NCI-H1694 (cell line): ENCODE data around the gene TIMM9.
A peak's percentile ranks its signal among the peaks of the same experiment; 100 is the strongest.
"Not testable (repeated sequence)": the region's sequence is repeated elsewhere in the genome, so short reads cannot be mapped to it uniquely, and the experiment has no call there.

ENCODE experiments used
- DNase-seq: peaks from one replicate; lab custom pipeline; 2025; lab: John Stamatoyannopoulos, UW

Gene TIMM9

DNA sequence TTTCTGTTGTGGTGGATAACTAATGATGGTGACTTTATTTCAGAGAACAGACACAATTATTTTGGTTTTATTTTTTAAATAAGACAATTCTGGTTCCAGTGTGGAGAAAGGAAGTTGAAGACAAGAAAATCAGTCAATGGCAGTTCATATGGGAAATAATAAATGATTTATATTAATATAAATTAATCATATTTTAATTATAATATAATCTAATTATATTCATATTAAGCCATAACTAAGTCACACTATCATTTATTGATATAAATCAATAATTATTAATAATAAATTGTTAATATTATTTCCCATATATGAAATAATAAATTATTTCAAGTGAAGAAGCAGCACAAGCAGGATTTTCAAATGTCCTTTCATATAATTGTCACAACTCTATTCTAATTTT, 28.8 kb downstream of the TIMM9 start:
- no peak for DNase-seq

DNA sequence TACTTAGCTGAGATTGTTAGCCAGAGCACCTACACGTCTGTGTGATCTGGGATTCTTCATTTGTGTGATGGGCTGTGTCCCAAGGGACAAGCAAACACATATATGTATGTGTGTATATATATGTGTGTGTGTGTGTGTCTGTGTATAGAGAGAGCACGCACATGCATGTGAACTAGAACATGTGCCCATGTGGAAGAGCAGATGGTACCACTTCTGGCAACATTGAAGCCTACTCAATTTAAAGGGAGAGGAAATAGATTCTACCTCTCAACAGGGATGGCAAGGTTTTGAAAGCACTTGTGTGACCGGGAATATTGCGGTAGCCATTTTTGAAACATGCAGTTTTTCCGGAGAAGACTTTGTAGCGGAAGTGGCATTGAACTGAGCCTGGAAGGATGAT, 30.2 kb downstream of the TIMM9 start:
- DNase-seq = peak; percentile 6

DNA sequence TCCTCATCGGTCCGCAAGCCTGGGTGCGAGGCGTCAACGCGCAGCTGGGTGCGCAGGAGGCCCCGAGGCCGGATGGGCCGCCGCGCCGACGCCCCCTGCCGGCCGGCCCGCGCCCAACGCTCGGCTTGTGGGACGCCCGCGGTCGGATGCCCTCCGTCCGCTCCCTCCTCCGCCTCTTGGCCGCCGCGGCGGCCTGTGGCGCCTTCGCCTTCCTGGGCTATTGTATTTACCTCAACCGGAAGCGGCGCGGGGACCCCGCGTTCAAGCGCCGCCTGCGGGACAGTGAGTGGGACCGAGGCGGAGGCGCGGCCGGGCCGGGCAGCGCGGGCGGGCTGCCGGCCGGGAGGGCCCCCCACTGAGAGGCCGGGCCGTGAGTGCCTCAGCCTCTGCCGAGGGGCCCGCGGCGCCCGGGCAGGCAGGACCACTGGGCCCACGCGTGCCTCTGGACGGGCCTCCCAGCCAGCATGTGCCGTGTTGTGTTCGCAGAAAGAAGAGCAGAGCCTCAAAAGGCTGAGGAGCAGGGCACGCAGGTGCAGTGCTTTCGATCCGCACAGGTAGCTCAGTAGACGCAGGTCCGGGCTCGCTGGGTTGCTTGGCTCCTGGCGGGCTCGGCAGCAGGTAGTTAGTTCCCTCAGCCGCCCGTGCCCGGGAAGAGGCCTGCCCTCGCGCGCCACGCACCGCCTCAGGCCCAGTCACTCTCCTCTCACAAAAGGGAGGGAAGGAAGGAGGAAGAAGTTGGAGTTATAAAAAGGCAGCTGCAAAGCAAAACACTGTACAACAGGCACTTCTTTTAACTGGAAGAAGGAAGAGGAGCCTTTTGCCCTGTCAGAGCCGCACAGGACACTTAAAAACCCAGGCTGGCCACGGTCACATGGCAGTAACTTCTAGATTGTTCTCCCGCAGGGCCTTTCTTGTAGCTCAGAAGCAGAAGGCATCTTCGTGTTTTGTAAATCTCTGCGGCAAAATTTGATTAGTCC, 31.2 kb downstream of the TIMM9 start, which contains the start of gene TOMM20L:
TSS of gene TOMM20L (plus strand) at position 119 of the 977 bp plus-strand sequence. CDS start at position 147, 28 bp downstream.
- DNase-seq = no peak

DNA sequence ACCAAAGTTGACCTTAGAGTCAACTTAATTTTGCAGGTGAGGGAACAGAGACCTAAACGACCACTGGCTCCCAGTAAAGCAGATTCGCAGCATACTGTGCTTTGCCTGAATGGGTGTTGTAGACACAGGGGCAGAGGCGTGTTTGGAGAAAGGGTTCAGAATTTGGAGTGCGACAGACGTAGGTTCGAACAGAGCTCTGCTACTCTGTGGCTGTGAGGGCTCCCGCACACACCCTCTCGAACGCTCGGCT, 31.8 kb downstream of the TIMM9 start:
- DNase-seq = no peak

DNA sequence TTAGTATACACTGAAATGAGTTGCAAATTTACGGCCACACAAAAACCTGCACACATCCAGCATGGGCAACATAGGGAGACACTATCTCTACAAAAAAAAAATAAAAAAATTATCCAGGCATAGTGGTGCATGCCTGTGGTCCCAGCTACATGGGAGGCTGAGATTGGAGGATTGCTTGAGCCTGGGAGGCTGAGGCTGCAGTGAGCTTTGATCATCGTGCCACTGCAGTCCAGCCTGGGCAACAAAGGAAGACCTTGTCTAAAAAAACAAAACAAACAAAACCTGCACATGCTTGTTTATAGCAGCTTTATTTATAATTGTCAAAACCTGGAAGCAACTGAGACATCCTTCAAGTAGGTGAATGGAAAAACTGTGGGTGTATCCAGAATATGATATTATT, 36.5 kb downstream of the TIMM9 start:
- no peak for DNase-seq

DNA sequence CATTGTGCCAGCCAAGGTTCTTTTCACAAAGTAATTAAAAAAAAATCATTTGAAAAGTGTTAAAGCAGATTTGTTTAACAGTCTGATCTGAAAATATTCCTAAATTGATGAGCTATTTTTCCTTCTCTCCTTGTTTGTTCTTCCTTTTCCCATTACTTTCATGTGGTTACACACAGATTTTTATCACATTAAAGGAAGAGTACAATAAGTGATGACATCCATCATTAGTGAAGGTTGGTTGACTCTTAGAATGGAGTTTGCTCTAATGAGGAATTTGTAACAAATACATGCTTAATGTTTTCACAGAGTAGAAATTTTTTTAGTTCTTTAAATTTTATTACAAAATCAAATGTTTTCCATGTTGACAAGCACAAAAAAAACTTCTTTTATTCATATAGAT, 50.5 kb downstream of the TIMM9 start:
- DNase-seq = no peak

DNA sequence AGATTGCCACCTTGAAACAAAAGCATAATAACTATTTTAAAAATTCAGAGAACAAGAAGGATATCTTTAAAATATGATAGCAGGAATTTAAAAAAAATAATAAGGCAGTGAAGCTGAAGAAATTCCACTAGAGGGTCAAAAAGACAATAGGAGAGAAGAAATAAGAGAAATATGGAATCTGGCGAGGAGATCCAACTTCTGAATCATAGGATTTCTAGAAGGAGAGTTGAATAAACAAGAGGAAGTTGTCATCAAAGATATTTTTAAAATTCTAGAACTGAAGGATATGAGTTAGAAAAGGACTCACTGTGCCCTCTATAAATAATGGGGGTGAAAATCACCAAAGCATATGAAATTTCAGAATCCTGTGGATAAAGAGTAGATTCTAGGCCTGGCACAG, 58.4 kb downstream of the TIMM9 start:
- DNase-seq = no peak

DNA sequence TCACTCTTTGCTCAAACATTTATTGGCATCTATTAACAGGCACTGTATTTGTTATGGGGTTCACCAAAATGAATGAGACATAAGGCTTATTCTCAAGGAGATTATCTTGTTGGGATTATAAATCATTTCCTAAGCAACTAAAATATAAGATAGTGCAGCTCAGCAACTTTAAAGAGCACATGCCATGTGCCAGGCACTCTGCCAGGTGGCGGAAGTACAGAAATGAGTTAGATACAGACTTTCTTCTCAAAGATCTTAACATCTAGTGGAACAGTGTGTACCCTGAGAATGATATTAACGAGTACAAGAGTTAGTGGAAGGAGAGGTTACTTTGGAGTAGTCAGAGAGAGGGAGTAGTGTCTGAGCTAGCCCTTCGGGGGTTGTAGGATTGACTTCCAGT, 60.0 kb downstream of the TIMM9 start:
- no peak for DNase-seq

DNA sequence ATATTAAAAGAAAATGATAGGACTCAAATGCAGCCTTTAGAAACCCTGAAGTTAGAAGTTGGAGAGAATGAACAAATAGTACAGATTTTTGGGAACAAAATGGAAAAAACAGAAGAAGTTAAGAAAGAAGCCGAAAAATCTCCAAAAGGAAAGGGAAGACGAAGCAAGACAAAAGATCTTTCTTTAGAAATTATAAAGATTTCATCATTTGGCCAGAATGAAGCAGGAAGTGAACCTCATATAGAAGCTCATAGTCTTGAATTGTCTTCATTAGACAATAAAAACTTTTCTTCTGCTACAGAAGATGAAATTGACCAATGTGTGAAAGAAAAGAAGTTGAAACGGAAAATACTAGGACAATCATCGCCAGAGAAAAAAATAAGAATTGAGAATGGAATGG, 63.0 kb downstream of the TIMM9 start:
- no peak for DNase-seq

DNA sequence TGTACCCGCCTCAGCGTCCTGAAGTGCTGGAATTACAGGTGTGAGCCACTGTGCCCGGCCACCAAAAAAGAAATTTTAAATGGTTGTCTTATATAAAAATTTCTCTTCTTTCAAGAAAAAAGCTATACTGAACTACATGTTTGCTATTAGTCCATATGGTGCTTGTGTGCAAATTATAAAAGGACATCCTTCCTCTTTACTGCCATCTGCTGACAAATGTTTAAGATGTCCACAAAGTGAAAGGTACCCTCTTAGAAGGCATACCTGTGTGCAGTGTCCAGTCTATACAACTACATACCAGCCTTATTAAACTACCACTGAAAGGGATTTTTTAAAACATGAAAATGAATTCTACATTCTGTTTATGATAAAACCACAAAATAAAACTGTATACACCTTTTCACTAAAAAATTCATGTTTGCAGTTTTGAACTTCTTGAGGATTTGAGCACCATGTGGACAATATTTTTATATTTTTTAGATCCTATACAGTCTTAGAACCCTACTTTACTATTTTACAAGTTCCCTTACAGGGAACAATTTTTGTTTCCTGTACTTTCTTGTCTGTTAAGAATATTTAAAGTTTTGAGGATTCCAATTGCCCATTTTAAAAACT, 64.4 kb downstream of the TIMM9 start:
- peak; percentile 8 for DNase-seq

DNA sequence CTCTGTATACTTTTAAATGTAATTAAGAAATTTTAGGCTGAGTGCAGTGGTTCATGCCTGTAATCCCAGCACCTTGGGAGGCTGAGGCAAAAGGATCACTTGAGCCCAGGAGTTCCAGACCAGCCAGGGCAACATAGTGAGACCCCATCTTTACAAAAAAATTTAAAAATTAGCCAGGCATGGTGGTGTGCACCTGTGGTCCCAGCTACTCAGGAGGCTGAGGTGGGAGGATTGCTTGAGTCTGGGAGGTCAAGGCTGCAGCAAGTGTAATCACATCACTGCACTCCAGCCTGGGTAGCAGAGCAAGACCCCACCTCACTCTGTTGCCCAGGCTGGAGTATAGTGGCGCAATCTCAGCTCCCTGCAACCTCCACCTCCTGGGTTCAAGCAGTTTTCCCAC, 65.1 kb downstream of the TIMM9 start:
- not testable (repeated sequence) for DNase-seq
